Kidney (tissue), 14 donors: ENCODE data around the gene CDKN3. TPM values are rescaled to one million over a fixed set of nuclear protein-coding genes. Genes with fewer than 3 reads are reported as not detected.

Experiments used
- DNase-seq, 5 donors: peaks; one replicate each; pipeline ENCODE4 v3.0.0-alpha.2; 2013 to 2020
- FAIRE-seq: peaks from 2 replicates; lab custom pipeline; 2012; peaks lifted over from hg19 to GRCh38; lab: Jason Lieb, UNC
- H3K27ac ChIP-seq, 2 donors: one replicate each; pipeline ENCODE4 v1.7.0; 2013; ENCODE audit warnings: low read depth in 2 of 2, low read length in 2 of 2, inconsistent platforms in 1 of 2
- H3K27me3 ChIP-seq: one replicate; pipeline ENCODE4 v1.7.1; 2013; ENCODE audit warnings: low read length, inconsistent platforms; ENCODE audit not compliant: control insufficient read depth, insufficient read depth
- H3K36me3 ChIP-seq, 3 donors: one replicate each; pipeline versions ENCODE4 v1.7.0 to v1.7.1; 2013; ENCODE audit warnings: low read length in 3 of 3, control low read depth in 1 of 3, inconsistent platforms in 1 of 3; ENCODE audit not compliant: insufficient read depth in 3 of 3, control insufficient read depth in 2 of 3
- H3K4me1 ChIP-seq, 3 donors: one replicate each; pipeline versions ENCODE4 v1.7.0 to v1.7.1; 2013; ENCODE audit warnings: low read length in 3 of 3, inconsistent platforms in 1 of 3, low read depth in 1 of 3; ENCODE audit not compliant: control insufficient read depth in 2 of 3, insufficient read depth in 2 of 3
- H3K4me3 ChIP-seq, 3 donors: one replicate each; pipeline versions ENCODE4 v1.7.0 to v1.8.1; 2013; ENCODE audit warnings: low read length in 3 of 3, control low read depth in 1 of 3, inconsistent platforms in 1 of 3
- H3K9ac ChIP-seq, 3 donors: one replicate each; pipeline versions ENCODE4 v1.7.0 to v1.7.1; 2013; ENCODE audit warnings: low read length in 3 of 3, control low read depth in 1 of 3, inconsistent platforms in 1 of 3
- H3K9me3 ChIP-seq, 3 donors: one replicate each; pipeline versions ENCODE4 v1.7.0 to v1.7.1; 2013; ENCODE audit warnings: low read length in 3 of 3, control low read depth in 1 of 3, inconsistent platforms in 1 of 3; ENCODE audit not compliant: control insufficient read depth in 2 of 3, insufficient read depth in 1 of 3
- CTCF ChIP-seq: IDR thresholded peaks from 3 replicates; pipeline ENCODE4 v1.5.1; 2012; ENCODE audit warnings: mild to moderate bottlenecking, moderate library complexity, borderline replicate concordance; ENCODE audit not compliant: insufficient read depth; ENCODE audit errors: extremely low read depth
- intact Hi-C: fragments of 100-400 bp; cut with DNase I; formaldehyde crosslinking; loops from one replicate; pipeline ENCODE4 v1.11.1; 2022
- polyA plus RNA-seq: library from polyadenylated mRNA; stranded (reverse); fragments of 350-450 nt; fragmentation: Illumina TruSeq; extraction: RNeasy Lipid Tissue Mini Kit (QIAGEN cat#74804); gene quantifications from one replicate; pipeline ENCODE4 v1.2.3, GENCODE V29; 2014; ENCODE audit warnings: low read depth, low replicate concordance; ENCODE audit not compliant: insufficient read depth
- total RNA-seq: library from RNA; stranded (reverse); fragmentation: NEBNext Ultra II Directional; extraction: Animal tissue kit (Norgen Biotek cat#: 25700); gene quantifications from one replicate; pipeline ENCODE4 v1.2.1, GENCODE V29; 2021
- donor health status: control.
- donor health status: control.
- donor health status: control.
- donor health status: control.
- donor health status: control.
- donor health status: DM: yes; HTN: yes; CAD: no.
- donor health status: Normal renal cell carcinoma (clear cell type).

The CDKN3 gene
- total and polyA plus RNA-seq, 2 donors from 2014 or later, result 1.2 to 2.1 TPM

GRCh38 chr14:54348001-54348611 is 48.7 kb upstream of the CDKN3 start:
- no peak overlapping the region for H3K4me3 ChIP-seq
- DNase-seq (peak in 2 of 5 donors; percentile 84 to 87), FAIRE-seq (peak; percentile 17)
- H3K9me3 ChIP-seq, result no peaks in the 10 kb centered on the region
- H3K27me3 ChIP-seq, result no peaks in the 10 kb centered on the region
- H3K4me1 ChIP-seq, result peaks cover 0 to 9% (median 3%) of the 10 kb centered on the region in 3 donors
- H3K36me3 ChIP-seq, result no peaks in the 10 kb centered on the region
- no peak overlapping the region for H3K9ac ChIP-seq
- H3K27ac ChIP-seq, result no peak overlapping the region
- peak; percentile 70 for TF ChIP-seq CTCF
- intact Hi-C loops, result loop anchor here (10.0 kb wide), 1 partner anchor 813 kb away; no protein-coding TSS in a partner anchor

- intact Hi-C loops, result loop anchor here (10.0 kb wide), 1 partner anchor 814 kb away; no protein-coding TSS in a partner anchor
- Histone ChIP-seq H3K4me3 (no peak overlapping the region), H3K9me3 (no peaks in the 10 kb centered on the region), H3K36me3 (no peaks in the 10 kb centered on the region), H3K9ac (no peak overlapping the region), H3K4me1 (no peaks in the 10 kb centered on the region), H3K27ac (peak overlapping the region in 1 of 2 donors; percentile 14), H3K27me3 (no peaks in the 10 kb centered on the region)
- FAIRE-seq (no peak), DNase-seq (no peak)
- TF ChIP-seq CTCF, result no peak
Measured at GRCh38 chr14:54348923-54349620, 47.7 kb upstream of the CDKN3 start.

- intact Hi-C loops, result loop anchor here (10.0 kb wide), 2 partner anchors 815 to 1055 kb away; no protein-coding TSS in a partner anchor
- no peak for TF ChIP-seq CTCF
- Histone ChIP-seq H3K9me3 (no peaks in the 10 kb centered on the region), H3K9ac (no peak overlapping the region), H3K27ac (no peak overlapping the region), H3K4me1 (no peaks in the 10 kb centered on the region), H3K4me3 (no peak overlapping the region), H3K36me3 (no peaks in the 10 kb centered on the region), H3K27me3 (no peaks in the 10 kb centered on the region)
- FAIRE-seq (no peak), DNase-seq (no peak)
Measured at GRCh38 chr14:54349713-54350112, 47.1 kb upstream of the CDKN3 start.
